Bronchial epithelial cell (primary cell): Measurements from ENCODE around the gene HNRNPM. TPM values are rescaled to one million over a fixed set of nuclear protein-coding genes. Genes with fewer than 3 reads are reported as not detected.
"Not testable (repeated sequence)": the region's sequence is repeated elsewhere in the genome, so short reads cannot be mapped to it uniquely, and the experiment has no call there.

Experiments
- DNase-seq: peaks from one replicate; pipeline ENCODE4 v3.0.0-alpha.2; 2010; ENCODE audit warnings: low read depth
- FAIRE-seq: peaks from 2 replicates; lab custom pipeline; 2011; peaks lifted over from hg19 to GRCh38; lab: Jason Lieb, UNC
- H3K27me3 ChIP-seq: 2 replicates; pipeline ENCODE4 v1.5.1; 2011; ENCODE audit warnings: low read length; ENCODE audit not compliant: control insufficient read depth, insufficient read depth
- H3K36me3 ChIP-seq: 2 replicates; pipeline ENCODE4 v1.5.1; 2011; ENCODE audit warnings: low read length; ENCODE audit not compliant: control insufficient read depth, insufficient read depth
- H3K4me3 ChIP-seq: 2 replicates; pipeline ENCODE4 v1.5.1; 2011; ENCODE audit warnings: mild to moderate bottlenecking, low read depth, low read length, control low read depth
- CTCF ChIP-seq: IDR thresholded peaks from 2 replicates; pipeline ENCODE4 v1.5.1; 2011; ENCODE audit warnings: mild to moderate bottlenecking, moderate library complexity, low read length, control low read depth, inconsistent platforms; ENCODE audit not compliant: insufficient read depth, severe bottlenecking
- total RNA-seq: library from RNA; depleted of rRNA; stranded (reverse); fragments of >200 nt; gene quantifications from 2 replicates; pipeline ENCODE4 v1.2.1, GENCODE V29; 2014

HNRNPM gene
- total RNA-seq, 1 donor from 2014 or later = 53.4 TPM

- no peak for DNase-seq
- no peak for FAIRE-seq
- no peak overlapping the region for H3K4me3 ChIP-seq
- TF ChIP-seq CTCF = no peak
- H3K36me3 ChIP-seq = peaks cover 23% of the 10 kb centered on the region
- no peaks in the 10 kb centered on the region for H3K27me3 ChIP-seq
These were observed 41.0 kb upstream of the HNRNPM start for GRCh38 chr19:8403820-8404109.

- DNase-seq (no peak), FAIRE-seq (no peak)
- Histone ChIP-seq H3K36me3 (peaks cover 20% of the 10 kb centered on the region), H3K4me3 (no peak overlapping the region), H3K27me3 (no peaks in the 10 kb centered on the region)
- TF ChIP-seq CTCF = no peak
These were observed 40.2 kb upstream of the HNRNPM start for GRCh38 chr19:8404391-8405151.

GRCh38 chr19:8410718-8411117, 34.1 kb upstream of the HNRNPM start:
- FAIRE-seq, H3K4me3 ChIP-seq, H3K36me3 ChIP-seq, H3K27me3 ChIP-seq, DNase-seq: not testable (repeated sequence)

GRCh38 chr19:8412783-8413628, 31.8 kb upstream of the HNRNPM start, which contains the start of gene MARCHF2:
Gene MARCHF2 (plus strand): TSS chr19:8413305. CDS start chr19:8421841, 8,536 bp downstream.
- DNase-seq (peak; percentile 87), FAIRE-seq (no peak)
- Histone ChIP-seq H3K36me3 (no peaks in the 10 kb centered on the region), H3K27me3 (no peaks in the 10 kb centered on the region), H3K4me3 (peak within 1 kb of the TSS; percentile 80)
- TF ChIP-seq CTCF = peak; percentile 57

- Histone ChIP-seq H3K27me3 (no peaks in the 10 kb centered on the region), H3K36me3 (no peaks in the 10 kb centered on the region), H3K4me3 (peak overlapping the region; percentile 80)
- no peak for DNase-seq
- no peak for TF ChIP-seq CTCF
- FAIRE-seq = no peak
These were observed 31.2 kb upstream of the HNRNPM start for GRCh38 chr19:8413629-8413995.

GRCh38 chr19:8416796-8417195, 28.0 kb upstream of the HNRNPM start:
- no peaks in the 10 kb centered on the region for H3K36me3 ChIP-seq
- FAIRE-seq (no peak), DNase-seq (no peak)
- H3K4me3 ChIP-seq = no peak overlapping the region
- TF ChIP-seq CTCF = no peak
- no peaks in the 10 kb centered on the region for H3K27me3 ChIP-seq
